Inflammatory macrophage treated with lipopolysaccharide for 1 hour (primary cell): Measurements from ENCODE around the gene TMEM87A.
"Not testable (repeated sequence)": the region's sequence is repeated elsewhere in the genome, so short reads cannot be mapped to it uniquely, and the experiment has no call there.

Experiments used
- DNase-seq, 2 donors: peaks; one replicate each; pipeline ENCODE4 v3.0.0-alpha.2; 2020 to 2022

The TMEM87A gene

GRCh38 chr15:42272939-42273899 is at the start of gene TMEM87A, which contains the start of gene GANC:
Gene TMEM87A (minus strand): TSS chr15:42273433. CDS start chr15:42273398, 35 bp downstream.
Gene GANC (plus strand): TSS chr15:42273201. CDS start chr15:42274482, 1,281 bp downstream.
- DNase-seq: peak; percentile 96 to 98

- no peak for DNase-seq
Measured at GRCh38 chr15:42319206-42319605, 46.0 kb upstream of the TMEM87A start.

- not testable (repeated sequence) for DNase-seq
Measured at GRCh38 chr15:42316282-42316805, 43.1 kb upstream of the TMEM87A start.

GRCh38 chr15:42315521-42315920 is 42.3 kb upstream of the TMEM87A start:
- DNase-seq: no peak

- no peak for DNase-seq
Measured at GRCh38 chr15:42314818-42315217, 41.6 kb upstream of the TMEM87A start.

GRCh38 chr15:42313463-42313862 is 40.2 kb upstream of the TMEM87A start:
- DNase-seq: no peak

- no peak for DNase-seq
Measured at GRCh38 chr15:42306681-42307080, 33.4 kb upstream of the TMEM87A start.

- DNase-seq: not testable (repeated sequence)
Measured at GRCh38 chr15:42301004-42301403, 27.8 kb upstream of the TMEM87A start.

- no peak for DNase-seq
Measured at GRCh38 chr15:42289166-42289565, 15.9 kb upstream of the TMEM87A start.

GRCh38 chr15:42287931-42288330 is 14.7 kb upstream of the TMEM87A start:
- DNase-seq: no peak

- DNase-seq: peak in 1 of 2 donors; percentile 17
Measured at GRCh38 chr15:42286445-42287029, 13.3 kb upstream of the TMEM87A start.

GRCh38 chr15:42285034-42285433 is 11.8 kb upstream of the TMEM87A start:
- DNase-seq: no peak

GRCh38 chr15:42284551-42284950 is 11.3 kb upstream of the TMEM87A start:
- no peak for DNase-seq

- DNase-seq: no peak
Measured at GRCh38 chr15:42283671-42284070, 10.4 kb upstream of the TMEM87A start.

GRCh38 chr15:42282926-42283325 is 9.7 kb upstream of the TMEM87A start:
- DNase-seq: no peak

GRCh38 chr15:42282344-42282743 is 9.1 kb upstream of the TMEM87A start:
- DNase-seq: no peak

GRCh38 chr15:42279234-42279723 is 6.0 kb upstream of the TMEM87A start:
- peak; percentile 61 to 70 for DNase-seq

GRCh38 chr15:42276762-42277161 is 3.5 kb upstream of the TMEM87A start:
- no peak for DNase-seq

- peak; percentile 7 to 23 for DNase-seq
Measured at GRCh38 chr15:42275780-42276391, 2.7 kb upstream of the TMEM87A start.

- DNase-seq: no peak
Measured at GRCh38 chr15:42274702-42274989, 1.4 kb upstream of the TMEM87A start.

GRCh38 chr15:42273900-42274701 is 868 bp upstream of the TMEM87A start:
- peak; percentile 68 to 79 for DNase-seq

GRCh38 chr15:42270996-42271395 is 2.2 kb downstream of the TMEM87A start:
- DNase-seq: no peak
